HepG2 (cell line): ENCODE measurements around the gene OSBPL2. TPM values are rescaled to one million over a fixed set of nuclear protein-coding genes. Genes with fewer than 3 reads are reported as not detected.
A peak's percentile ranks its signal among the peaks of the same experiment; 100 is the strongest.

ENCODE experiments used
- ARHGAP35 ChIP-seq: sonication (generic); formaldehyde crosslinking; IDR thresholded peaks from 2 replicates; pipeline ENCODE4 v1.9.0; 2022; ENCODE audit warnings: mild to moderate bottlenecking, inconsistent platforms, moderate library complexity, missing genetic modification reagents, borderline replicate concordance
- ASH2L ChIP-seq: fragments of 300-600, 200-600 bp; sonication (generic); IDR thresholded peaks from 2 replicates; pipeline ENCODE4 v1.7.0; 2017; ENCODE audit warnings: low read depth, mild to moderate bottlenecking, moderate library complexity, mixed read lengths, low read length; ENCODE audit not compliant: insufficient read length
- CBX5 ChIP-seq: sonication (generic); formaldehyde crosslinking; IDR thresholded peaks from 2 replicates; pipeline ENCODE4 v1.4.0; 2020; ENCODE audit warnings: missing genetic modification reagents, borderline replicate concordance
- CREB1 ChIP-seq, 2 experiments: fragments of 450-650 bp in 1 of 2; IDR thresholded peaks; 2 replicates each; pipeline ENCODE4 v1.6.1; 2016 to 2017; ENCODE audit warnings: control low read depth in 1 of 2, mild to moderate bottlenecking in 1 of 2, missing compliant biosample characterization in 1 of 2, missing genetic modification characterization in 1 of 2
- CSRNP1 ChIP-seq: sonication (generic); formaldehyde crosslinking; IDR thresholded peaks from 2 replicates; pipeline ENCODE4 v1.8.1; 2023; ENCODE audit warnings: mild to moderate bottlenecking, missing genetic modification reagents
- ELF1 ChIP-seq: sonication (generic); formaldehyde crosslinking; IDR thresholded peaks from 2 replicates; pipeline ENCODE4 v1.4.0; 2020; ENCODE audit warnings: missing genetic modification reagents
- HOXD1 ChIP-seq: sonication (generic); formaldehyde crosslinking; IDR thresholded peaks from 2 replicates; pipeline ENCODE4 v1.5.0; 2020; ENCODE audit warnings: missing genetic modification reagents
- ISL2 ChIP-seq: sonication (generic); formaldehyde crosslinking; IDR thresholded peaks from 2 replicates; pipeline ENCODE4 v1.5.0; 2020; ENCODE audit warnings: missing genetic modification reagents
- KLF12 ChIP-seq: sonication (generic); formaldehyde crosslinking; IDR thresholded peaks from 2 replicates; pipeline ENCODE4 v1.4.0; 2020; ENCODE audit warnings: missing genetic modification reagents, borderline replicate concordance
- MATR3 ChIP-seq: sonication (generic); formaldehyde crosslinking; IDR thresholded peaks from 2 replicates; pipeline ENCODE4 v1.4.0; 2020; ENCODE audit warnings: missing genetic modification reagents
- NKX3-1 ChIP-seq: sonication (generic); formaldehyde crosslinking; IDR thresholded peaks from 2 replicates; pipeline ENCODE4 v1.5.0; 2020; ENCODE audit warnings: missing genetic modification reagents
- NR3C1 ChIP-seq: sonication (generic); formaldehyde crosslinking; IDR thresholded peaks from 2 replicates; pipeline ENCODE4 v1.4.0; 2020; ENCODE audit warnings: missing genetic modification reagents
- SIX1 ChIP-seq: sonication (generic); formaldehyde crosslinking; IDR thresholded peaks from 2 replicates; pipeline ENCODE4 v1.4.0; 2020; ENCODE audit warnings: missing genetic modification reagents, borderline replicate concordance
- ZNF619 ChIP-seq: sonication (generic); formaldehyde crosslinking; IDR thresholded peaks from 2 replicates; pipeline ENCODE4 v1.4.0; 2020; ENCODE audit warnings: mild to moderate bottlenecking, missing genetic modification reagents
- ZNF672 ChIP-seq: sonication (generic); formaldehyde crosslinking; IDR thresholded peaks from 2 replicates; pipeline ENCODE4 v1.8.1; 2022; ENCODE audit warnings: missing genetic modification reagents
- ZNF674 ChIP-seq: sonication (generic); formaldehyde crosslinking; IDR thresholded peaks from 2 replicates; pipeline ENCODE4 v1.5.0; 2020; ENCODE audit warnings: low read depth, mild to moderate bottlenecking, missing genetic modification reagents
- ZNF768 ChIP-seq: sonication (generic); formaldehyde crosslinking; IDR thresholded peaks from 2 replicates; pipeline ENCODE4 v1.4.0; 2020; ENCODE audit warnings: missing genetic modification reagents
- polyA plus RNA-seq, 8 experiments: library from polyadenylated mRNA; depleted of rRNA in 3 of 8; stranded (reverse) in 7 of 8; unstranded in 1 of 8; fragments of >200 nt; fragmentation: Illumina TruSeq in 4 of 8; extraction: Trizol in 4 of 8; gene quantifications; 2 replicates each; pipeline versions ENCODE4 v1.2.1 to v1.2.3, GENCODE V29; 2011 to 2016; ENCODE audit warnings: low read depth in 4 of 8, missing spikeins in 1 of 8, mixed read lengths in 1 of 8; ENCODE audit not compliant: insufficient read depth in 1 of 8
- total RNA-seq, 5 experiments: library from RNA; depleted of rRNA; stranded (reverse); fragments of >200 nt; fragmentation: Illumina TruSeq; extraction: Trizol; gene quantifications; 2 replicates each; pipeline ENCODE4 v1.2.3, GENCODE V29; 2016; ENCODE audit warnings: low read depth in 1 of 5
- TF ChIP-seq, protein P1 (sequence below): sonication (generic); formaldehyde crosslinking; IDR thresholded peaks from 2 replicates; pipeline ENCODE4 v1.5.0; 2020; ENCODE audit warnings: mild to moderate bottlenecking, low read depth, missing genetic modification reagents, borderline replicate concordance
- TF ChIP-seq, protein P2 (sequence below): sonication (generic); formaldehyde crosslinking; IDR thresholded peaks from 2 replicates; pipeline ENCODE4 v1.4.0; 2020; ENCODE audit warnings: missing genetic modification reagents, borderline replicate concordance

Gene OSBPL2
- total and polyA plus RNA-seq, 2 of the 13 experiments (the other 11 are each of a cell fraction or from before 2014, with no cell fraction given): 18.5 to 37.4 TPM

- TF ChIP-seq, protein P1, sequence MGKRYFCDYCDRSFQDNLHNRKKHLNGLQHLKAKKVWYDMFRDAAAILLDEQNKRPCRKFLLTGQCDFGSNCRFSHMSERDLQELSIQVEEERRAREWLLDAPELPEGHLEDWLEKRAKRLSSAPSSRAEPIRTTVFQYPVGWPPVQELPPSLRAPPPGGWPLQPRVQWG: no peak
- no peak for TF ChIP-seq CSRNP1 (CRISPR knock-in tag)
- peak; percentile 84; the same call in 1 of the 2 replicates for TF ChIP-seq KLF12 (CRISPR knock-in tag)
- no peak; the same call in 1 of the 2 replicates for TF ChIP-seq ZNF768
- peak; percentile 99 for TF ChIP-seq CBX5 (CRISPR knock-in tag)
- peak; percentile 84; the same call in 1 of the 2 replicates for TF ChIP-seq NKX3-1 (CRISPR knock-in tag)
- TF ChIP-seq ZNF672 (CRISPR knock-in tag): no peak
- TF ChIP-seq ISL2 (CRISPR knock-in tag): peak; percentile 88
- TF ChIP-seq CREB1 (IDR thresholded peaks at IDR 0.05): peak; percentile 66
- TF ChIP-seq CREB1 (CRISPR knock-in tag; IDR thresholded peaks at IDR 0.05): no peak
- no peak for TF ChIP-seq ASH2L
- no peak; the same call in 1 of the 2 replicates for TF ChIP-seq ARHGAP35 (CRISPR knock-in tag)
- no peak for TF ChIP-seq NR3C1 (CRISPR knock-in tag)
- TF ChIP-seq ZNF674 (CRISPR knock-in tag): no peak
- TF ChIP-seq ELF1 (CRISPR knock-in tag): peak; percentile 76
- peak; percentile 62; the same call in 1 of the 2 replicates for TF ChIP-seq SIX1 (CRISPR knock-in tag)
- TF ChIP-seq MATR3 (CRISPR knock-in tag): no peak
- TF ChIP-seq, protein P2, sequence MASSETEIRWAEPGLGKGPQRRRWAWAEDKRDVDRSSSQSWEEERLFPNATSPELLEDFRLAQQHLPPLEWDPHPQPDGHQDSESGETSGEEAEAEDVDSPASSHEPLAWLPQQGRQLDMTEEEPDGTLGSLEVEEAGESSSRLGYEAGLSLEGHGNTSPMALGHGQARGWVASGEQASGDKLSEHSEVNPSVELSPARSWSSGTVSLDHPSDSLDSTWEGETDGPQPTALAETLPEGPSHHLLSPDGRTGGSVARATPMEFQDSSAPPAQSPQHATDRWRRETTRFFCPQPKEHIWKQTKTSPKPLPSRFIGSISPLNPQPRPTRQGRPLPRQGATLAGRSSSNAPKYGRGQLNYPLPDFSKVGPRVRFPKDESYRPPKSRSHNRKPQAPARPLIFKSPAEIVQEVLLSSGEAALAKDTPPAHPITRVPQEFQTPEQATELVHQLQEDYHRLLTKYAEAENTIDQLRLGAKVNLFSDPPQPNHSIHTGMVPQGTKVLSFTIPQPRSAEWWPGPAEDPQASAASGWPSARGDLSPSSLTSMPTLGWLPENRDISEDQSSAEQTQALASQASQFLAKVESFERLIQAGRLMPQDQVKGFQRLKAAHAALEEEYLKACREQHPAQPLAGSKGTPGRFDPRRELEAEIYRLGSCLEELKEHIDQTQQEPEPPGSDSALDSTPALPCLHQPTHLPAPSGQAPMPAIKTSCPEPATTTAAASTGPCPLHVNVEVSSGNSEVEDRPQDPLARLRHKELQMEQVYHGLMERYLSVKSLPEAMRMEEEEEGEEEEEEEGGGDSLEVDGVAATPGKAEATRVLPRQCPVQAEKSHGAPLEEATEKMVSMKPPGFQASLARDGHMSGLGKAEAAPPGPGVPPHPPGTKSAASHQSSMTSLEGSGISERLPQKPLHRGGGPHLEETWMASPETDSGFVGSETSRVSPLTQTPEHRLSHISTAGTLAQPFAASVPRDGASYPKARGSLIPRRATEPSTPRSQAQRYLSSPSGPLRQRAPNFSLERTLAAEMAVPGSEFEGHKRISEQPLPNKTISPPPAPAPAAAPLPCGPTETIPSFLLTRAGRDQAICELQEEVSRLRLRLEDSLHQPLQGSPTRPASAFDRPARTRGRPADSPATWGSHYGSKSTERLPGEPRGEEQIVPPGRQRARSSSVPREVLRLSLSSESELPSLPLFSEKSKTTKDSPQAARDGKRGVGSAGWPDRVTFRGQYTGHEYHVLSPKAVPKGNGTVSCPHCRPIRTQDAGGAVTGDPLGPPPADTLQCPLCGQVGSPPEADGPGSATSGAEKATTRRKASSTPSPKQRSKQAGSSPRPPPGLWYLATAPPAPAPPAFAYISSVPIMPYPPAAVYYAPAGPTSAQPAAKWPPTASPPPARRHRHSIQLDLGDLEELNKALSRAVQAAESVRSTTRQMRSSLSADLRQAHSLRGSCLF (CRISPR knock-in tag): no peak
- peak; percentile 93 for TF ChIP-seq HOXD1 (CRISPR knock-in tag)
- peak; percentile 76; the same call in 1 of the 2 replicates for TF ChIP-seq ZNF619 (CRISPR knock-in tag)
Measured at GRCh38 chr20:62301773-62302340, 63.5 kb downstream of the OSBPL2 start (continued).
